ENCODE measurements around the gene GJB4. TPM values are rescaled to one million over a fixed set of nuclear protein-coding genes. Genes with fewer than 3 reads are reported as not detected.
A peak's percentile ranks its signal among the peaks of the same experiment; 100 is the strongest.

Gene GJB4
- total and polyA plus RNA-seq, 7 experiments from 2014 or later: not detected

DNA sequence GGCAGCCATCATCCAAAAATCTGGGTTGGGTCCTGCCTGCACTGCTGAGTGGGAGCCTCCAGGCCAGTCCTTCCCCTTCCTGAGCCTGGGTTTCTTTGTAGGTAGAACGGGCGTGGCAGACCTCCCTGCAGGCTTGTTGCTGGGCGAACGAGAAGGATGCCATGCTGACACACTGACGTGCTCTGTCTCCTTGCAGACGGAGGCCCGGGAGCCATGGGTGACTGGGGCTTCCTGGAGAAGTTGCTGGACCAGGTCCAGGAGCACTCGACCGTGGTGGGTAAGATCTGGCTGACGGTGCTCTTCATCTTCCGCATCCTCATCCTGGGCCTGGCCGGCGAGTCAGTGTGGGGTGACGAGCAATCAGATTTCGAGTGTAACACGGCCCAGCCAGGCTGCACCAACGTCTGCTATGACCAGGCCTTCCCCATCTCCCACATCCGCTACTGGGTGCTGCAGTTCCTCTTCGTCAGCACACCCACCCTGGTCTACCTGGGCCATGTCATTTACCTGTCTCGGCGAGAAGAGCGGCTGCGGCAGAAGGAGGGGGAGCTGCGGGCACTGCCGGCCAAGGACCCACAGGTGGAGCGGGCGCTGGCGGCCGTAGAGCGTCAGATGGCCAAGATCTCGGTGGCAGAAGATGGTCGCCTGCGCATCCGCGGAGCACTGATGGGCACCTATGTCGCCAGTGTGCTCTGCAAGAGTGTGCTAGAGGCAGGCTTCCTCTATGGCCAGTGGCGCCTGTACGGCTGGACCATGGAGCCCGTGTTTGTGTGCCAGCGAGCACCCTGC lies 34.7 kb downstream of the GJB4 start:
- ChIA-PET POLR2A (no interaction called here), CTCF (no interaction called here)
- H3K4me3 ChIP-seq (ENCODE audit: low read length): no peak overlapping the region
- Mint-ChIP-seq H3K9me3 (peaks cover 0 to 2% (median 0%) of the 10 kb centered on the region in 11 donors), H3K4me3 (peak overlapping the region in 1 of 10 donors; percentile 52), H3K4me1 (peaks cover 0 to 11% (median 4%) of the 10 kb centered on the region in 7 donors), H3K27me3 (peaks cover 9 to 25% (median 15%) of the 10 kb centered on the region in 5 donors), H3K36me3 (peaks cover 0 to 8% (median 0%) of the 10 kb centered on the region in 5 donors), H3K27ac (no peak overlapping the region)
- H3K9me3 ChIP-seq (ENCODE audit: control insufficient read depth in 2 of 3, low read length in 3 of 3): no peaks in the 10 kb centered on the region
- H3K36me3 ChIP-seq (ENCODE audit: control insufficient read depth in 2 of 3, insufficient read depth in 3 of 3, low read length in 3 of 3): no peaks in the 10 kb centered on the region
- no peaks in the 10 kb centered on the region for H3K4me1 ChIP-seq (ENCODE audit: control insufficient read depth in 2 of 2, insufficient read depth in 2 of 2, low read length in 2 of 2)
- H3K27ac ChIP-seq (ENCODE audit: low read depth, low read length): no peak overlapping the region
- H3K27me3 ChIP-seq (ENCODE audit: control insufficient read depth in 2 of 2, insufficient read depth in 2 of 2, low read length in 2 of 2): peaks cover 0 to 3% of the 10 kb centered on the region in 2 donors
- intact Hi-C loops (cut with micrococcal nuclease): no loop called here
- DNase-seq (no peak), ATAC-seq (no peak)

DNA sequence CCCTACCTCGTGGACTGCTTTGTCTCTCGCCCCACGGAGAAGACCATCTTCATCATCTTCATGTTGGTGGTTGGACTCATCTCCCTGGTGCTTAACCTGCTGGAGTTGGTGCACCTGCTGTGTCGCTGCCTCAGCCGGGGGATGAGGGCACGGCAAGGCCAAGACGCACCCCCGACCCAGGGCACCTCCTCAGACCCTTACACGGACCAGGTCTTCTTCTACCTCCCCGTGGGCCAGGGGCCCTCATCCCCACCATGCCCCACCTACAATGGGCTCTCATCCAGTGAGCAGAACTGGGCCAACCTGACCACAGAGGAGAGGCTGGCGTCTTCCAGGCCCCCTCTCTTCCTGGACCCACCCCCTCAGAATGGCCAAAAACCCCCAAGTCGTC lies 35.2 kb downstream of the GJB4 start:
- ATAC-seq: no peak
- intact Hi-C loops (cut with micrococcal nuclease): no loop called here
- Mint-ChIP-seq H3K4me3 (no peak overlapping the region), H3K9me3 (peaks cover 0 to 2% (median 0%) of the 10 kb centered on the region in 11 donors), H3K4me1 (peaks cover 0 to 11% (median 4%) of the 10 kb centered on the region in 7 donors), H3K36me3 (peaks cover 0 to 8% (median 0%) of the 10 kb centered on the region in 5 donors), H3K27me3 (peaks cover 9 to 24% (median 14%) of the 10 kb centered on the region in 5 donors), H3K27ac (no peak overlapping the region)
- no peak overlapping the region for H3K4me3 ChIP-seq (ENCODE audit: low read length)
- ChIA-PET CTCF (no interaction called here), POLR2A (no interaction called here)
- no peaks in the 10 kb centered on the region for H3K36me3 ChIP-seq (ENCODE audit: control insufficient read depth in 2 of 3, insufficient read depth in 3 of 3, low read length in 3 of 3)
- no peak for DNase-seq
- peaks cover 0 to 3% of the 10 kb centered on the region in 2 donors for H3K27me3 ChIP-seq (ENCODE audit: control insufficient read depth in 2 of 2, insufficient read depth in 2 of 2, low read length in 2 of 2)
- no peak overlapping the region for H3K27ac ChIP-seq (ENCODE audit: low read depth, low read length)
- no peaks in the 10 kb centered on the region for H3K9me3 ChIP-seq (ENCODE audit: control insufficient read depth in 2 of 3, low read length in 3 of 3)
- H3K4me1 ChIP-seq (ENCODE audit: control insufficient read depth in 2 of 2, insufficient read depth in 2 of 2, low read length in 2 of 2): no peaks in the 10 kb centered on the region

DNA sequence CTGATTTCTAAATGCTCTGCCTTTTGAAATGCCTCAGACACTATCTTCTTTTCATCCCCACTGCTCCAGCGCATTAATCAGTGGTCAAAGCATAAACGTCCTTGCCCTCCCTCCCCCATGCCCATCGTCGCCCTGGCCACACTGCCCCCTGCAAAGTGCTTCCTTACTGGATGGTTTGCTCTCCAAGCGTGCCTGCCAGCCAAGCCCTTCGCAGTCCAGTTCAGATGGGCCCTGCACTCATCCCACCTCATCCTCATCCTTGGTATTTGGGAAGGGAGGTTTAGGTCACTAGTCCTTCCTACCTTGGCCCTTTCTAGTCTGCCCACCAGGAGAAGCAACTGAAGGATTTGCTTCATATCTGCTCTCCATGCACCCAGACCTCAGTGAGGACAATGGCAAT lies 36.4 kb downstream of the GJB4 start:
- ChIA-PET CTCF (no interaction called here), POLR2A (no interaction called here)
- H3K4me1 ChIP-seq (ENCODE audit: control insufficient read depth in 2 of 2, insufficient read depth in 2 of 2, low read length in 2 of 2): no peaks in the 10 kb centered on the region
- H3K27ac Mint-ChIP-seq: no peak overlapping the region
- peaks cover 9 to 14% (median 11%) of the 10 kb centered on the region in 5 donors for H3K27me3 Mint-ChIP-seq
- H3K27ac ChIP-seq (ENCODE audit: low read depth, low read length): no peak overlapping the region
- DNase-seq (no peak), ATAC-seq (no peak)
- intact Hi-C loops (cut with micrococcal nuclease): no loop called here
- no peaks in the 10 kb centered on the region for H3K9me3 ChIP-seq (ENCODE audit: control insufficient read depth in 2 of 3, low read length in 3 of 3)
- H3K27me3 ChIP-seq (ENCODE audit: control insufficient read depth in 2 of 2, insufficient read depth in 2 of 2, low read length in 2 of 2): peaks cover 0 to 3% of the 10 kb centered on the region in 2 donors
- peaks cover 0 to 7% (median 4%) of the 10 kb centered on the region in 7 donors for H3K4me1 Mint-ChIP-seq
- H3K9me3 Mint-ChIP-seq: no peaks in the 10 kb centered on the region
- H3K36me3 ChIP-seq (ENCODE audit: control insufficient read depth in 2 of 3, insufficient read depth in 3 of 3, low read length in 3 of 3): no peaks in the 10 kb centered on the region
- no peak overlapping the region for H3K4me3 ChIP-seq (ENCODE audit: low read length)
- H3K4me3 Mint-ChIP-seq: no peak overlapping the region
- peaks cover 0 to 8% (median 0%) of the 10 kb centered on the region in 5 donors for H3K36me3 Mint-ChIP-seq

DNA sequence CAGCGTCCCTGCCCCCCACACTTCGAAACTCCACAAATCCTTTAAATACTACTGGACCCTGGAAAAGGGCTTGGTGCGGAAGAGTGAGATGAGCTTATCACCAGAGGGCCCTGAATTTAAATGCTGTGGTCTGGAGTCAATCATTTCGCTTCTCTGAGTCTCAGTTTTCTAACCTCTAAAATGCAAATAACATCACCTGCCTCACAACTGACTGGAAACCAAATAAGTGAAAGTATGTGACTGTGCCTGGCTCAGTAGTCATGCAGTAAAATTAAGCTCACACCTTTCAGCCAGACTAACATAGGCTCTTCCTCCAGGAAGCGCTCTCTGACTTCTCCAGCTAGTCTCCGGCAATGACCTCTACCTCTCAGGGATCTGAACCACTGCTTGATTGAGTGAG lies 37.5 kb downstream of the GJB4 start:
- intact Hi-C loops (cut with micrococcal nuclease): no loop called here
- Mint-ChIP-seq H3K27ac (no peak overlapping the region), H3K4me3 (peak overlapping the region in 1 of 10 donors; percentile 38), H3K27me3 (peaks cover 5 to 9% (median 6%) of the 10 kb centered on the region in 5 donors), H3K4me1 (peaks cover 0 to 7% (median 4%) of the 10 kb centered on the region in 7 donors), H3K36me3 (peaks cover 0 to 8% (median 0%) of the 10 kb centered on the region in 5 donors), H3K9me3 (no peaks in the 10 kb centered on the region)
- ATAC-seq (no peak), DNase-seq (no peak)
- no peaks in the 10 kb centered on the region for H3K9me3 ChIP-seq (ENCODE audit: control insufficient read depth in 2 of 3, low read length in 3 of 3)
- no peaks in the 10 kb centered on the region for H3K4me1 ChIP-seq (ENCODE audit: control insufficient read depth in 2 of 2, insufficient read depth in 2 of 2, low read length in 2 of 2)
- ChIA-PET POLR2A (no interaction called here), CTCF (interaction anchor here (0.9 kb wide), 1 partner anchor 11 kb away, joined by 3 read pairs; no protein-coding TSS in a partner anchor)
- H3K27ac ChIP-seq (ENCODE audit: low read depth, low read length): no peak overlapping the region
- H3K4me3 ChIP-seq (ENCODE audit: low read length): no peak overlapping the region
- peaks cover 0 to 3% of the 10 kb centered on the region in 2 donors for H3K27me3 ChIP-seq (ENCODE audit: control insufficient read depth in 2 of 2, insufficient read depth in 2 of 2, low read length in 2 of 2)
- H3K36me3 ChIP-seq (ENCODE audit: control insufficient read depth in 2 of 3, insufficient read depth in 3 of 3, low read length in 3 of 3): no peaks in the 10 kb centered on the region

DNA sequence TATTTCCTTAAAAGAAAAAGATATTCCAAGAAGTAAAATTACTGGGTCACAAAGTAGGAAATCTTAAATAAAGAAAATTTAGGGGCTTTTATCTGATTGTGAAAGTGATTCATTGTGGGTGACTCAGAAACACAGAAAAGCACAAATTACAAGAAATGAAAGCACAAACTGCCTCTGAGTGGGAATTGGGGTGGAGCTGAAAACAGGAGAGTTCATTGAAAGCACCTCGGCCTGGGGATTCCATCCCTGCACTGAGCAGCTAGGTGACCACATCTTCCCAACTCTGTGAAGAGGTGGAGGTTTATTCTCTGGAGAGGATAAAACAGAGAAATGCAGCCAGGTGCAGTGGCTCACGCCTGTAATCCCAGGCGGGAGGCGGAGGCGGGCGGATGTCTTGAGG lies 40.7 kb downstream of the GJB4 start:
- POLR2A ChIA-PET: no interaction called here

DNA sequence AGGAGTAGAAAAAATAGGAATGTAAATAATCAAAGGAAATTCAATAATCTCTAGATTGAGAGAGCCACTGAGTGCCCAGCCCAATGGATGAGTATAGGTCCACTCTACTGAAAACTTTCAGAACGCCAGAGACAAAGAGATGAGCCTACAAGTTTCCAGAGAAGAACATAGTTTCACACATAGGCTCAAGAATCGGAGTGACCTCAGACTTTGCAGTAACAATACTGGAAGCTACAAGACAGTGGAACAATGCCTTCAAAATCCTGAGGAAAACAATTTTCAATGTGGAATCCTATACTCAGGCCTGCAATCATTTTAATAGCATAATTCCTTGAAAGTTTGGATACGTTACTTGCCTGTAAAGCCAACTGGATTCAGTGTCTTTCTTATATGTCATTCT lies 44.2 kb downstream of the GJB4 start:
- Mint-ChIP-seq H3K9me3 (peaks cover 0 to 18% (median 6%) of the 10 kb centered on the region in 11 donors), H3K27me3 (no peaks in the 10 kb centered on the region), H3K4me3 (no peak overlapping the region), H3K36me3 (peaks cover 2 to 25% (median 18%) of the 10 kb centered on the region in 5 donors), H3K27ac (no peak overlapping the region), H3K4me1 (peaks cover 0 to 2% (median 0%) of the 10 kb centered on the region in 7 donors)
- Histone ChIP-seq H3K4me3 (ENCODE audit: low read length) (no peak overlapping the region), H3K27me3 (ENCODE audit: control insufficient read depth in 2 of 2, insufficient read depth in 2 of 2, low read length in 2 of 2) (no peaks in the 10 kb centered on the region), H3K9me3 (ENCODE audit: control insufficient read depth in 2 of 3, low read length in 3 of 3) (no peaks in the 10 kb centered on the region), H3K27ac (ENCODE audit: low read depth, low read length) (no peak overlapping the region), H3K4me1 (ENCODE audit: control insufficient read depth in 2 of 2, insufficient read depth in 2 of 2, low read length in 2 of 2) (no peaks in the 10 kb centered on the region), H3K36me3 (ENCODE audit: control insufficient read depth in 2 of 3, insufficient read depth in 3 of 3, low read length in 3 of 3) (no peaks in the 10 kb centered on the region)
- ATAC-seq: no peak
- DNase-seq: no peak
- ChIA-PET CTCF (no interaction called here), POLR2A (no interaction called here)
- intact Hi-C loops (cut with micrococcal nuclease): no loop called here

More for the DNA sequence above, 40.7 kb downstream of the GJB4 start:
- H3K4me1 ChIP-seq (ENCODE audit: control insufficient read depth in 2 of 2, insufficient read depth in 2 of 2, low read length in 2 of 2): no peaks in the 10 kb centered on the region
- CTCF ChIA-PET: no interaction called here
- H3K4me1 Mint-ChIP-seq: peaks cover 0 to 2% (median 0%) of the 10 kb centered on the region in 7 donors
- H3K27me3 Mint-ChIP-seq: no peaks in the 10 kb centered on the region
- DNase-seq (no peak), ATAC-seq (no peak)
- no peak overlapping the region for H3K27ac ChIP-seq (ENCODE audit: low read depth, low read length)
- H3K9me3 ChIP-seq (ENCODE audit: control insufficient read depth in 2 of 3, low read length in 3 of 3): no peaks in the 10 kb centered on the region
- no peak overlapping the region for H3K27ac Mint-ChIP-seq
- H3K36me3 Mint-ChIP-seq: peaks cover 0 to 24% (median 15%) of the 10 kb centered on the region in 5 donors
- H3K9me3 Mint-ChIP-seq: peaks cover 0 to 18% (median 6%) of the 10 kb centered on the region in 11 donors
- no peaks in the 10 kb centered on the region for H3K36me3 ChIP-seq (ENCODE audit: control insufficient read depth in 2 of 3, insufficient read depth in 3 of 3, low read length in 3 of 3)
- no peak overlapping the region for H3K4me3 Mint-ChIP-seq
- intact Hi-C loops (cut with micrococcal nuclease): no loop called here
- H3K4me3 ChIP-seq (ENCODE audit: low read length): no peak overlapping the region
- no peaks in the 10 kb centered on the region for H3K27me3 ChIP-seq (ENCODE audit: control insufficient read depth in 2 of 2, insufficient read depth in 2 of 2, low read length in 2 of 2)

DNA sequence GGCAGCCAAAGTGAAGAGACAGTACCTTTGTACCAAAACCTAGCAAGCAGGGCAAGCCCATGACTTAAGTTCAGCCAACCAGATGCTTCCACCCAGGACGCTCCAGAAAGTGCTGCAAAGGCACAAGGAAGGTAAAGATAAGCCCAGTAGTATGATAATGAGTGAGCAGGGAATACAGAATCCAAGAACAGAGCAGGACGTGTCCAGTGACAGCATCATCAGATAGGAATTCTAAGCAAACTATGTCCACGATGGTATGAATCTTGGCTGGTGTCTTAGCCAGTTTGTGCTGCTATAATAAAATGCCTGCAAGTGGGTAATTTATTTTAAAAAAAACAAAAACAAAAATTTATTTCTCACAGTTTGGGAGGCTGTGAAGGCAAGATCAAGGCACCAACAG lies 46.9 kb downstream of the GJB4 start:
- no peaks in the 10 kb centered on the region for H3K36me3 ChIP-seq (ENCODE audit: control insufficient read depth in 2 of 3, insufficient read depth in 3 of 3, low read length in 3 of 3)
- no peaks in the 10 kb centered on the region for H3K4me1 ChIP-seq (ENCODE audit: control insufficient read depth in 2 of 2, insufficient read depth in 2 of 2, low read length in 2 of 2)
- H3K4me3 Mint-ChIP-seq: no peak overlapping the region
- CTCF ChIA-PET: no interaction called here
- POLR2A ChIA-PET: no interaction called here
- H3K27ac Mint-ChIP-seq: no peak overlapping the region
- H3K9me3 Mint-ChIP-seq: peaks cover 0 to 29% (median 9%) of the 10 kb centered on the region in 11 donors
- intact Hi-C loops (cut with micrococcal nuclease): no loop called here
- H3K4me3 ChIP-seq (ENCODE audit: low read length): no peak overlapping the region
- DNase-seq: no peak
- H3K4me1 Mint-ChIP-seq: peaks cover 0 to 8% (median 0%) of the 10 kb centered on the region in 7 donors
- no peak overlapping the region for H3K27ac ChIP-seq (ENCODE audit: low read depth, low read length)
- no peak for ATAC-seq
- H3K27me3 Mint-ChIP-seq: no peaks in the 10 kb centered on the region
- H3K9me3 ChIP-seq (ENCODE audit: control insufficient read depth in 2 of 3, low read length in 3 of 3): no peaks in the 10 kb centered on the region
- no peaks in the 10 kb centered on the region for H3K27me3 ChIP-seq (ENCODE audit: control insufficient read depth in 2 of 2, insufficient read depth in 2 of 2, low read length in 2 of 2)
- H3K36me3 Mint-ChIP-seq: peaks cover 7 to 40% (median 31%) of the 10 kb centered on the region in 5 donors
